ENCODE results near the gene OSM. TPM values are rescaled to one million over a fixed set of nuclear protein-coding genes. Genes with fewer than 3 reads are reported as not detected.

The OSM gene
- total and polyA plus RNA-seq, 4 donors, result 0.39 to 1.9 (median 0.65) TPM

DNA sequence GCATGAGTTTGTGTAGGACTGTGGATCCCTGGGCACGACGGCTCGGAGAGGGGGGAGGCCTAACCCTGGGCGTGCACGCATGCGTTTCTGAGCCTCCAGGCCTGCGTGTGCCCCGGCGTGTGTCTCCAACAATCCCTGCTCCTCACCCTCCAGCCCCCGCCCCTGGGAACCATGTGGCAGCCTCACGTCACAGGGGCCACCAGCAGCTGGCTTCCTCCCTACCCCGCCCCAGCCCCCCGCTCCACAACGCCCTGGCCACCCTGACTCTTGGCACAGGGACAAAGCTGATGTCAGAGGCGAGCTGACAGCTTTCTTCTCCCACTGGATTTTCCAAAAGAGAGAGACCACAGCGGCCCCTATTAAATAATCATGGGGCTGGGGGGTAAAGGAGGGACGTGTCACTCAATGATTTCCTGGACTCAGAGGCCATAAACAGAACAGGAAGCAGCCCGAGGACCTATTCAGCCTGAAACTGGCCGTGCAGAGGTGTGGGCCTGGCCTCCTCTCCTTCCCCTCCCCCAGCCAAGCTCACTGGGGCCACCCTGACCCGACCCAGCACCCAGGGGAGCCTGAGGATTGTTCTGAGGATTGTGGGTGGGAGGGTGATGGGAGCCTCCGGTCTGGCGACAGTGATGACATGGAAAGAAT is 13.3 kb downstream of the OSM start:
- Histone ChIP-seq H3K9me3 (ENCODE audit: control insufficient read depth, insufficient read depth, low read length) (no peaks in the 10 kb centered on the region), H3K27ac (ENCODE audit: low read depth, low read length) (peak overlapping the region; percentile 64), H3K4me3 (ENCODE audit: low read depth, low read length) (no peak overlapping the region), H3K36me3 (ENCODE audit: control insufficient read depth, insufficient read depth, low read length) (no peaks in the 10 kb centered on the region), H3K27me3 (ENCODE audit: control insufficient read depth, insufficient read depth, low read length) (peaks cover 4% of the 10 kb centered on the region), H3K4me1 (ENCODE audit: control insufficient read depth, insufficient read depth, low read length) (peaks cover 51% of the 10 kb centered on the region)
- WGBS (ENCODE audit: insufficient coverage), result 17% methylated on average over 11 of the region's 22 CpGs
- DNase-seq (ENCODE audit: low read depth in 4 of 6, low spot score in 6 of 6), result peak in 2 of 6 donors; percentile 67 to 84

- peak overlapping the region; percentile 40 for H3K27ac ChIP-seq (ENCODE audit: low read depth, low read length)
- H3K36me3 ChIP-seq (ENCODE audit: control insufficient read depth, insufficient read depth, low read length), result no peaks in the 10 kb centered on the region
- H3K4me1 ChIP-seq (ENCODE audit: control insufficient read depth, insufficient read depth, low read length), result peaks cover 46% of the 10 kb centered on the region
- H3K9me3 ChIP-seq (ENCODE audit: control insufficient read depth, insufficient read depth, low read length), result no peaks in the 10 kb centered on the region
- no peak for DNase-seq (ENCODE audit: low read depth in 4 of 6, low spot score in 6 of 6)
- no peak overlapping the region for H3K4me3 ChIP-seq (ENCODE audit: low read depth, low read length)
- WGBS (ENCODE audit: insufficient coverage), result 71% methylated on average over 22 of the region's 22 CpGs
- peaks cover 10% of the 10 kb centered on the region for H3K27me3 ChIP-seq (ENCODE audit: control insufficient read depth, insufficient read depth, low read length)
Observed at GRCh38 chr22:30252411-30253204, 14.0 kb downstream of the OSM start.

DNA sequence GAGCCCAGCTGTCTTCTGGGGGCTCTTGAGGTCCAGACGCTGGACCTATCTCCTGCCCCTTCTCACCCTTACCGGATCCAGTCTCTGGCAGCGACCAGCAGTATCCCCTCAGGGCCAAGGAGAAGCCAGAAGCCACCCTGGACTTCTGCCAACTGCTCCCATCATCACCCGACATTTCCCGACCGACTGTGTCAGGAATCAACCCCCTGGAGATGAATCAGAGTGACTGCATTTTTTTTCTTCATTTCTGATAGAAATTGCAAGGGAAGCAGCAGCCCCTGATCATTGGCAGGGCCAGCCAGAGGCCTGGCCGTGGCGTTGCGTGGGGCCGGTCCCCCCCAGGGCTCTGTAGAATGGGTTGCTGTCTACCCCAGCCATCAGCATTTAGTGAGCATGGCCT is 14.9 kb downstream of the OSM start:
- H3K9me3 ChIP-seq (ENCODE audit: control insufficient read depth, insufficient read depth, low read length), result no peaks in the 10 kb centered on the region
- H3K4me3 ChIP-seq (ENCODE audit: low read depth, low read length), result no peak overlapping the region
- H3K36me3 ChIP-seq (ENCODE audit: control insufficient read depth, insufficient read depth, low read length), result no peaks in the 10 kb centered on the region
- peaks cover 18% of the 10 kb centered on the region for H3K27me3 ChIP-seq (ENCODE audit: control insufficient read depth, insufficient read depth, low read length)
- peaks cover 52% of the 10 kb centered on the region for H3K4me1 ChIP-seq (ENCODE audit: control insufficient read depth, insufficient read depth, low read length)
- 47% methylated on average over 10 of the region's 10 CpGs for WGBS (ENCODE audit: insufficient coverage)
- peak in 1 of 6 donors; percentile 9 for DNase-seq (ENCODE audit: low read depth in 4 of 6, low spot score in 6 of 6)
- H3K27ac ChIP-seq (ENCODE audit: low read depth, low read length), result peak overlapping the region; percentile 49

DNA sequence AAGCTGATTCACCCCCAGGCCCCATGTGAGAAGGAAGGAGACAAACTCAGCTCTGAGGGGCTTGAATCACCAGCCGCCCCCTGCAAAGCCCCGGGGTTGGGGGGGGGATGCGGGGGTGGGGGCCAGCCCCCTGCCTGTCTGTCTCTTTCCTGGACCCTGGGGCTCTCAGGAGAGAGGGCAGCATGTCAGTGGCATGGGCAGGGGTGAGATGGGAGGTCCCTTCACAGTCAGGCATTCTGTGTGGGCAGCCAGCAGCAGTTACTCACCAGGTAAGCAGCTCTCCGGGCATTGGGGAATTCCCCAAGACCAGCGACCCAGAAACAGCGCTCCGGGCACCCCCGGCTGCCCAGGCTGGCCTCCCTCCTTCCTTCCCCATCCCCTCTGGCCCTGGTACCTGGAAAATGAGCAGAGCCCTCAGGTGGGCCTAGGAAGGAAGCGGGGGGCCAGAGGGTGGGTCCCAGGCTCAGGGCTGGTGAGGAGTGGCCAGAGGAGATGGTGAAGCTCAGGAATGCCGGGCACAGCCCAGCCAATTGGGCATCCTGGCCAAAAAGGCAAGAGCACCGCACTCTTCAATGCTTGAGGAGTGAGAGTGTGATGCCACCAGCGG is 15.9 kb downstream of the OSM start:
- Histone ChIP-seq H3K27ac (ENCODE audit: low read depth, low read length) (no peak overlapping the region), H3K4me3 (ENCODE audit: low read depth, low read length) (no peak overlapping the region), H3K4me1 (ENCODE audit: control insufficient read depth, insufficient read depth, low read length) (peaks cover 51% of the 10 kb centered on the region), H3K9me3 (ENCODE audit: control insufficient read depth, insufficient read depth, low read length) (no peaks in the 10 kb centered on the region), H3K36me3 (ENCODE audit: control insufficient read depth, insufficient read depth, low read length) (no peaks in the 10 kb centered on the region), H3K27me3 (ENCODE audit: control insufficient read depth, insufficient read depth, low read length) (peaks cover 21% of the 10 kb centered on the region)
- whole genome bisulfite sequencing (ENCODE audit: insufficient coverage), result 80% methylated on average over 8 of the region's 12 CpGs
- DNase-seq (ENCODE audit: low read depth in 4 of 6, low spot score in 6 of 6), result no peak

DNA sequence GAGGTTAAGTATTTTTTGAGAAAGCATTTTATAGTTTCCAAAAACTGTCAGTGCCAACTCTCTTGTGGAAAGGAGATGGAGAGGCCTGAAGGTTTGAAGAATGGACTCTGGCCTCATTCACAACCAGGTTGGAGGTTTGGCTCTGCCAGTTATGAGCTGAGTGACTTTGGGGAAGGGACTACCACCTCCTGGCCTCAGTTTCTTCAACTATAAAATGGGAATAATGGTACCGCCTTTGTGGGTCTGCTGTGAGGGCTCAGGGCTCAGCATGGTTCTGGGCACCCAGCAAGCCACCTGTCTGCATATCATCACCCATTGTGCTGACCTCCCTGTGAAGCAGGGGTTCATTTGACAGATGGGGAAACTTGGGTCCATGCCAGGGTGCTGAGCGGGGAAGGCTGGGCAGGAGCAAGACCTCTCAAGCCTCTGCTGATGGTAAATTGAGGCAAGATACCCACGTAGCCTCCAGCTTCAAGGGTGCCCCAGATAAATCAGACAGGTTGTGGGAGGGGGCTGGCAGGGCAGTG is 16.5 kb downstream of the OSM start:
- peaks cover 54% of the 10 kb centered on the region for H3K4me1 ChIP-seq (ENCODE audit: control insufficient read depth, insufficient read depth, low read length)
- H3K36me3 ChIP-seq (ENCODE audit: control insufficient read depth, insufficient read depth, low read length), result no peaks in the 10 kb centered on the region
- H3K9me3 ChIP-seq (ENCODE audit: control insufficient read depth, insufficient read depth, low read length), result no peaks in the 10 kb centered on the region
- H3K4me3 ChIP-seq (ENCODE audit: low read depth, low read length), result no peak overlapping the region
- no peak overlapping the region for H3K27ac ChIP-seq (ENCODE audit: low read depth, low read length)
- WGBS (ENCODE audit: insufficient coverage), result 92% methylated on average over 2 of the region's 3 CpGs
- peaks cover 27% of the 10 kb centered on the region for H3K27me3 ChIP-seq (ENCODE audit: control insufficient read depth, insufficient read depth, low read length)
- DNase-seq (ENCODE audit: low read depth in 4 of 6, low spot score in 6 of 6), result no peak

GRCh38 chr22:30249049-30250038 is 17.3 kb downstream of the OSM start:
- Histone ChIP-seq H3K4me1 (ENCODE audit: control insufficient read depth, insufficient read depth, low read length) (peaks cover 54% of the 10 kb centered on the region), H3K36me3 (ENCODE audit: control insufficient read depth, insufficient read depth, low read length) (no peaks in the 10 kb centered on the region), H3K9me3 (ENCODE audit: control insufficient read depth, insufficient read depth, low read length) (no peaks in the 10 kb centered on the region), H3K27ac (ENCODE audit: low read depth, low read length) (no peak overlapping the region), H3K4me3 (ENCODE audit: low read depth, low read length) (no peak overlapping the region), H3K27me3 (ENCODE audit: control insufficient read depth, insufficient read depth, low read length) (peaks cover 35% of the 10 kb centered on the region)
- peak in 1 of 6 donors; percentile 45 for DNase-seq (ENCODE audit: low read depth in 4 of 6, low spot score in 6 of 6)
- 53% methylated on average over 22 of the region's 27 CpGs for WGBS (ENCODE audit: insufficient coverage)

DNA sequence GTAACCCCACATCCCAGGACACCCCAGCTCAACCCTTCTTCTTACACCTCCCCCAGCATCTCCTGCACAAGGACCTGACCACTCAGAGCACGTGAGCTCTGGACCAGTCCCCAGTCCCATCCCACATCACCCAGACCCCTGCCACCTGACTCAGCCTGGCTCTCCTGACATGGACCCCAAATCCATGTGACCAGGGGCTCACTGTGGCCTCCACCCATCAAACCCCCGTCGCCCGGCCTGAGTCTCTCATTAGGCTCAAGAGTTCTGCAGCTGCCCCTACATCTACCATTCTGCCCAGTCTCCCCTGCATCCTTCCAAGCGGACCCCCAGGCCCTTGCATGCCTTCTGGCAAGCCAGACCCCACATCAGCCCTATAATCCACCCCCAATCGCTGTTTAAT is 18.2 kb downstream of the OSM start:
- H3K36me3 ChIP-seq (ENCODE audit: control insufficient read depth, insufficient read depth, low read length), result no peaks in the 10 kb centered on the region
- H3K27me3 ChIP-seq (ENCODE audit: control insufficient read depth, insufficient read depth, low read length), result peaks cover 35% of the 10 kb centered on the region
- no peak overlapping the region for H3K27ac ChIP-seq (ENCODE audit: low read depth, low read length)
- no peaks in the 10 kb centered on the region for H3K9me3 ChIP-seq (ENCODE audit: control insufficient read depth, insufficient read depth, low read length)
- peaks cover 46% of the 10 kb centered on the region for H3K4me1 ChIP-seq (ENCODE audit: control insufficient read depth, insufficient read depth, low read length)
- WGBS (ENCODE audit: insufficient coverage), result 85% methylated on average over 6 of the region's 6 CpGs
- no peak overlapping the region for H3K4me3 ChIP-seq (ENCODE audit: low read depth, low read length)
- DNase-seq (ENCODE audit: low read depth in 4 of 6, low spot score in 6 of 6), result no peak

DNA sequence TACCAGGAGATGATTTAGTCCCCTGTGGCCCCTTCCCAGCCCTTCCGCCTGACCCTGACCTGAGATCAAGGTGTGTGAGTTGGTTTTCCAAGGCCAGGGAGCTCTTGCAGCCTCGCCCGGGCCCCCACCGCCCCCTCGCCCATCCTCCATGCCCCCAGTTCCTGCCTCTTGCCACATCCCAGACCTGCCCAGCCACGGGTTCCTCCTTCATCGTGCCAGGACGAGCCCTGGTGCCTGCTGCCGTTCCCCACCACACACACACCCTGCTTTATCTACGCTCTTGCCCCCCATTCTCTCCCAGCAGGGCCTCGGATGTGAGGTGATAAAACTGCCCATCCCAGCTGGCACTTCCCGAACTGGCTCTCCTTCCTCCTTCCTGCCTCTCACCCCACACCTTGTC is 18.7 kb downstream of the OSM start:
- WGBS (ENCODE audit: insufficient coverage), result 76% methylated on average over 12 of the region's 12 CpGs
- no peak for DNase-seq (ENCODE audit: low read depth in 4 of 6, low spot score in 6 of 6)
- Histone ChIP-seq H3K36me3 (ENCODE audit: control insufficient read depth, insufficient read depth, low read length) (no peaks in the 10 kb centered on the region), H3K27ac (ENCODE audit: low read depth, low read length) (no peak overlapping the region), H3K27me3 (ENCODE audit: control insufficient read depth, insufficient read depth, low read length) (peaks cover 35% of the 10 kb centered on the region), H3K4me3 (ENCODE audit: low read depth, low read length) (no peak overlapping the region), H3K4me1 (ENCODE audit: control insufficient read depth, insufficient read depth, low read length) (peaks cover 41% of the 10 kb centered on the region), H3K9me3 (ENCODE audit: control insufficient read depth, insufficient read depth, low read length) (no peaks in the 10 kb centered on the region)

- no peak overlapping the region for H3K4me3 ChIP-seq (ENCODE audit: low read depth, low read length)
- H3K9me3 ChIP-seq (ENCODE audit: control insufficient read depth, insufficient read depth, low read length), result no peaks in the 10 kb centered on the region
- WGBS (ENCODE audit: insufficient coverage), result 86% methylated on average over 10 of the region's 11 CpGs
- no peak overlapping the region for H3K27ac ChIP-seq (ENCODE audit: low read depth, low read length)
- DNase-seq (ENCODE audit: low read depth in 4 of 6, low spot score in 6 of 6), result no peak
- H3K27me3 ChIP-seq (ENCODE audit: control insufficient read depth, insufficient read depth, low read length), result peaks cover 35% of the 10 kb centered on the region
- no peaks in the 10 kb centered on the region for H3K36me3 ChIP-seq (ENCODE audit: control insufficient read depth, insufficient read depth, low read length)
- peaks cover 37% of the 10 kb centered on the region for H3K4me1 ChIP-seq (ENCODE audit: control insufficient read depth, insufficient read depth, low read length)
Observed at GRCh38 chr22:30247561-30247960, 19.1 kb downstream of the OSM start.

Data from spinal cord (tissue), 10 donors.